ENCODE results near the gene PCDHA7. TPM values are rescaled to one million over a fixed set of nuclear protein-coding genes. Genes with fewer than 3 reads are reported as not detected.

The PCDHA7 gene
- total and polyA plus RNA-seq, 2 of the 4 experiments (the other 2 are of a cell fraction), result 0.10 to 0.18 TPM

DNA sequence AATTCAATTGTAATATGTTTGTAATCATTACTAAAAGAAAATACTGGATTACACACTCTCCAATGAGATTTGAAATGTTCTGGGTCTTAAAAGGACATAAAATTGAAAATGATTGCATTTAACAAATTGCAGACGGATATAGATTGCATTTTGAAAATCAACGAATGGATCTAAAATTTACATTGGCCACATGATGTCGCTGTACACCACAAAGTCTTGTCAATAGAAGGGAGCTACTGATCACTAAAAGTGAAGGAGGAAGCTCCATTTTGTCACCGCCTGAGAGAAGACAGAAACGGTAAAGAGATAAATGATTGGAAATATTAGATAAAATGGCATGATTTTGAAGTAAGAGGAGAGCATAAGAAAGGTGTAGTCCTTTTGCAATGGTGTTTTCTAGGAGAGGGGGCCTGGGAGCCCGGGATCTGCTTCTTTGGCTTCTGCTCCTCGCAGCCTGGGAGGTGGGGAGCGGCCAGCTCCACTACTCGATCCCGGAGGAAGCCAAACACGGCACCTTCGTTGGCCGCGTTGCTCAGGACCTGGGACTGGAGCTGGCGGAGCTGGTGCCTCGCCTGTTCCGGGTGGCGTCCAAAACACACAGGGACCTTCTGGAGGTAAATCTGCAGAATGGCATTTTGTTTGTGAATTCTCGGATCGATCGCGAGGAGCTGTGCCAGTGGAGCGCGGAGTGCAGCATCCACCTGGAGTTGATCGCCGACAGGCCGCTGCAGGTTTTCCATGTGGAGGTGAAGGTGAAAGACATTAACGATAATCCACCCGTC, 48.0 kb upstream of the PCDHA7 start, which contains the start of gene PCDHA1:
Gene PCDHA1 (plus strand): TSS at position 236 of the 782 bp plus-strand sequence.
- ATAC-seq (ENCODE audit: low read depth), result no peak
- H3K4me1 ChIP-seq (ENCODE audit: control insufficient read depth, insufficient read depth, low read length), result no peaks in the 10 kb centered on the region
- H2AFZ ChIP-seq (replicated peaks; ENCODE audit: low read length, poor library complexity), result no peak within 1 kb of the TSS
- H3K9ac ChIP-seq (ENCODE audit: low read depth, low read length), result no peak within 1 kb of the TSS
- no peak within 1 kb of the TSS for H4K8ac ChIP-seq (ENCODE audit: low read depth in 2 of 2, low read length in 2 of 2)
- H2AK5ac ChIP-seq (ENCODE audit: low read depth, low read length), result no peak within 1 kb of the TSS
- no peak within 1 kb of the TSS for H3K4me3 ChIP-seq (ENCODE audit: insufficient read depth, low read depth, low read length)
- H2BK120ac ChIP-seq (ENCODE audit: low read depth, low read length), result no peak within 1 kb of the TSS
- H3K36me3 ChIP-seq (ENCODE audit: control insufficient read depth, insufficient read depth, low read length), result no peaks in the 10 kb centered on the region
- no peak within 1 kb of the TSS for H3K27ac ChIP-seq (ENCODE audit: insufficient read depth, low read length)
- peaks cover 35% of the 10 kb centered on the region for H3K9me3 ChIP-seq (ENCODE audit: control insufficient read depth, insufficient read depth, low read length)
- POLR2A ChIA-PET (ENCODE audit: unreplicated experiment), result no interaction called here
- dilution Hi-C loops (cut with HindIII; ENCODE audit: low sequenced_read_pairs, unreplicated experiment) (no loop called here), in situ Hi-C loops (cut with MboI; ENCODE audit: low sequenced_read_pairs) (no loop called here), intact Hi-C loops (cut with micrococcal nuclease) (no loop called here)
- no peak within 1 kb of the TSS for H2AK9ac ChIP-seq (replicated peaks; ENCODE audit: low read depth, low read length, poor library complexity)
- no peak within 1 kb of the TSS for H3K4ac ChIP-seq (ENCODE audit: low read depth, low read length)
- no peak within 1 kb of the TSS for H3K18ac ChIP-seq (ENCODE audit: low read depth, low read length)
- H3K23ac ChIP-seq (ENCODE audit: low read depth, low read length), result no peak within 1 kb of the TSS
- H3K9me1 ChIP-seq (ENCODE audit: insufficient read depth, low read length), result no peaks in the 10 kb centered on the region
- no peak within 1 kb of the TSS for H4K5ac ChIP-seq (ENCODE audit: low read depth, low read length)
- no peak within 1 kb of the TSS for H2BK5ac ChIP-seq (ENCODE audit: low read depth, low read length, poor library complexity, severe bottlenecking)
- H3K4me2 ChIP-seq (ENCODE audit: low read depth, low read length), result no peak within 1 kb of the TSS
- no peak for DNase-seq
- TF ChIP-seq RAD21 (IDR thresholded peaks at IDR 0.05; ENCODE audit: low read length), result no peak
- TF ChIP-seq POLR2A (IDR thresholded peaks at IDR 0.05; ENCODE audit: low read depth, low read length), result no peak
- TF ChIP-seq, protein P1, sequence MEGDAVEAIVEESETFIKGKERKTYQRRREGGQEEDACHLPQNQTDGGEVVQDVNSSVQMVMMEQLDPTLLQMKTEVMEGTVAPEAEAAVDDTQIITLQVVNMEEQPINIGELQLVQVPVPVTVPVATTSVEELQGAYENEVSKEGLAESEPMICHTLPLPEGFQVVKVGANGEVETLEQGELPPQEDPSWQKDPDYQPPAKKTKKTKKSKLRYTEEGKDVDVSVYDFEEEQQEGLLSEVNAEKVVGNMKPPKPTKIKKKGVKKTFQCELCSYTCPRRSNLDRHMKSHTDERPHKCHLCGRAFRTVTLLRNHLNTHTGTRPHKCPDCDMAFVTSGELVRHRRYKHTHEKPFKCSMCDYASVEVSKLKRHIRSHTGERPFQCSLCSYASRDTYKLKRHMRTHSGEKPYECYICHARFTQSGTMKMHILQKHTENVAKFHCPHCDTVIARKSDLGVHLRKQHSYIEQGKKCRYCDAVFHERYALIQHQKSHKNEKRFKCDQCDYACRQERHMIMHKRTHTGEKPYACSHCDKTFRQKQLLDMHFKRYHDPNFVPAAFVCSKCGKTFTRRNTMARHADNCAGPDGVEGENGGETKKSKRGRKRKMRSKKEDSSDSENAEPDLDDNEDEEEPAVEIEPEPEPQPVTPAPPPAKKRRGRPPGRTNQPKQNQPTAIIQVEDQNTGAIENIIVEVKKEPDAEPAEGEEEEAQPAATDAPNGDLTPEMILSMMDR (conservative IDR thresholded peaks at IDR 0.05; ENCODE audit: low read depth, low read length), result no peak
- TF ChIP-seq SMC3 (IDR thresholded peaks at IDR 0.05; ENCODE audit: low read depth, low read length), result no peak
- no peak for TF ChIP-seq MXI1 (IDR thresholded peaks at IDR 0.05; ENCODE audit: borderline replicate concordance, low read depth, low read length)
- TF ChIP-seq BHLHE40 (IDR thresholded peaks at IDR 0.05; ENCODE audit: low read depth, low read length), result no peak
- TF ChIP-seq NFE2L2 (IDR thresholded peaks at IDR 0.05; ENCODE audit: low read depth, low read length), result no peak
- TF ChIP-seq MAFK (IDR thresholded peaks at IDR 0.05; ENCODE audit: low read depth, low read length), result no peak
- TF ChIP-seq RFX5 (IDR thresholded peaks at IDR 0.05; ENCODE audit: low read depth, low read length), result no peak
- TF ChIP-seq, protein P2, sequence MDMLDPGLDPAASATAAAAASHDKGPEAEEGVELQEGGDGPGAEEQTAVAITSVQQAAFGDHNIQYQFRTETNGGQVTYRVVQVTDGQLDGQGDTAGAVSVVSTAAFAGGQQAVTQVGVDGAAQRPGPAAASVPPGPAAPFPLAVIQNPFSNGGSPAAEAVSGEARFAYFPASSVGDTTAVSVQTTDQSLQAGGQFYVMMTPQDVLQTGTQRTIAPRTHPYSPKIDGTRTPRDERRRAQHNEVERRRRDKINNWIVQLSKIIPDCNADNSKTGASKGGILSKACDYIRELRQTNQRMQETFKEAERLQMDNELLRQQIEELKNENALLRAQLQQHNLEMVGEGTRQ (IDR thresholded peaks at IDR 0.05; ENCODE audit: low read depth, low read length), result no peak
- no peak for TF ChIP-seq CHD1 (IDR thresholded peaks at IDR 0.05; ENCODE audit: low read depth, low read length)
- no peak for TF ChIP-seq RCOR1 (IDR thresholded peaks at IDR 0.05; ENCODE audit: insufficient replicate concordance, low read length)
- TF ChIP-seq CEBPB (IDR thresholded peaks at IDR 0.05; ENCODE audit: low read depth, low read length), result no peak
- TF ChIP-seq, protein P3, sequence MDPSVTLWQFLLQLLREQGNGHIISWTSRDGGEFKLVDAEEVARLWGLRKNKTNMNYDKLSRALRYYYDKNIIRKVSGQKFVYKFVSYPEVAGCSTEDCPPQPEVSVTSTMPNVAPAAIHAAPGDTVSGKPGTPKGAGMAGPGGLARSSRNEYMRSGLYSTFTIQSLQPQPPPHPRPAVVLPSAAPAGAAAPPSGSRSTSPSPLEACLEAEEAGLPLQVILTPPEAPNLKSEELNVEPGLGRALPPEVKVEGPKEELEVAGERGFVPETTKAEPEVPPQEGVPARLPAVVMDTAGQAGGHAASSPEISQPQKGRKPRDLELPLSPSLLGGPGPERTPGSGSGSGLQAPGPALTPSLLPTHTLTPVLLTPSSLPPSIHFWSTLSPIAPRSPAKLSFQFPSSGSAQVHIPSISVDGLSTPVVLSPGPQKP (IDR thresholded peaks at IDR 0.05; ENCODE audit: borderline replicate concordance, low read depth, low read length), result no peak
- no peak for TF ChIP-seq MAZ (IDR thresholded peaks at IDR 0.05; ENCODE audit: borderline replicate concordance, low read depth, low read length)
- TF ChIP-seq FOS (IDR thresholded peaks at IDR 0.05; ENCODE audit: low read depth, low read length), result no peak
- H3K56ac ChIP-seq (ENCODE audit: extremely low read depth, insufficient read depth, low read length), result no peak within 1 kb of the TSS
- no peaks in the 10 kb centered on the region for H4K20me1 ChIP-seq (ENCODE audit: insufficient read depth, low read length)
- no peaks in the 10 kb centered on the region for H3K79me1 ChIP-seq (ENCODE audit: low read depth in 1 of 2, low read length in 2 of 2)
- 21% methylated on average over 7 of the region's 29 CpGs; no CpG with 5 or more reads in 1 of the 2 experiments for WGBS, 2 experiments (ENCODE audit: extremely low coverage in 2 of 2, insufficient read length in 1 of 2)
- BruUV-seq (replicated peaks), result no TSS peak
- no peak within 1 kb of the TSS for H2BK15ac ChIP-seq (ENCODE audit: low read depth, low read length)
- H4K91ac ChIP-seq (ENCODE audit: insufficient read depth, low read depth, low read length), result no peak within 1 kb of the TSS
- no peaks in the 10 kb centered on the region for H3K27me3 ChIP-seq (ENCODE audit: control insufficient read depth, insufficient read depth, low read length)
- CTCF ChIA-PET, result no interaction called here
- no peak within 1 kb of the TSS for H2BK20ac ChIP-seq (ENCODE audit: low read depth, low read length)
- H3K14ac ChIP-seq (replicated peaks; ENCODE audit: low read depth, low read length), result no peak within 1 kb of the TSS

Measured in IMR-90 (cell line).